ENCODE data around the gene IL11.
"Not testable (repeated sequence)": the region's sequence is repeated elsewhere in the genome, so short reads cannot be mapped to it uniquely, and the experiment has no call there.

The IL11 gene

GRCh38 chr19:55370305-55370988 is at the start of gene IL11:
IL11 (minus strand) TSS chr19:55370463; CDS start chr19:55370310, 153 bp downstream.
- DNase-seq (ENCODE audit: low read depth) = no peak

GRCh38 chr19:55419624-55420236 is 49.5 kb upstream of the IL11 start:
- no peak for DNase-seq (ENCODE audit: low read depth)

GRCh38 chr19:55419103-55419502 is 48.8 kb upstream of the IL11 start:
- no peak for DNase-seq (ENCODE audit: low read depth)

GRCh38 chr19:55418185-55418584 is 47.9 kb upstream of the IL11 start:
- peak; percentile 25 for DNase-seq (ENCODE audit: low read depth)

GRCh38 chr19:55410168-55410567 is 39.9 kb upstream of the IL11 start:
- DNase-seq (ENCODE audit: low read depth) = no peak

GRCh38 chr19:55409179-55409578 is 38.9 kb upstream of the IL11 start:
- not testable (repeated sequence) for DNase-seq (ENCODE audit: low read depth)

- no peak for DNase-seq (ENCODE audit: low read depth)
These were observed 38.2 kb upstream of the IL11 start for GRCh38 chr19:55408533-55408872.

- peak; percentile 88 for DNase-seq (ENCODE audit: low read depth)
These were observed 37.7 kb upstream of the IL11 start for GRCh38 chr19:55407800-55408532.

GRCh38 chr19:55407550-55407799 is 37.2 kb upstream of the IL11 start, which contains the start of gene UBE2S:
UBE2S (minus strand) TSS chr19:55407788; CDS start chr19:55407589, 199 bp downstream.
- DNase-seq (ENCODE audit: low read depth) = not testable (repeated sequence)

- no peak for DNase-seq (ENCODE audit: low read depth)
These were observed 36.7 kb upstream of the IL11 start for GRCh38 chr19:55406826-55407549.

- no peak for DNase-seq (ENCODE audit: low read depth)
These were observed 36.0 kb upstream of the IL11 start for GRCh38 chr19:55406091-55406825.

GRCh38 chr19:55405638-55406037 is 35.4 kb upstream of the IL11 start:
- DNase-seq (ENCODE audit: low read depth) = no peak

GRCh38 chr19:55402509-55402908 is 32.2 kb upstream of the IL11 start:
- DNase-seq (ENCODE audit: low read depth) = no peak

- not testable (repeated sequence) for DNase-seq (ENCODE audit: low read depth)
These were observed 31.1 kb upstream of the IL11 start for GRCh38 chr19:55401390-55401789.

GRCh38 chr19:55400281-55401087 is 30.2 kb upstream of the IL11 start:
- no peak for DNase-seq (ENCODE audit: low read depth)

GRCh38 chr19:55398200-55398925 is 28.1 kb upstream of the IL11 start:
- DNase-seq (ENCODE audit: low read depth) = no peak

GRCh38 chr19:55392820-55393761 is 22.8 kb upstream of the IL11 start:
- no peak for DNase-seq (ENCODE audit: low read depth)

- DNase-seq (ENCODE audit: low read depth) = no peak
These were observed 21.7 kb upstream of the IL11 start for GRCh38 chr19:55391702-55392615.

Data from stimulated activated CD8-positive, alpha-beta memory T cell treated with anti-CD3 and anti-CD28 coated beads, Interleukin-15, amount 100 ng/mL, for 1 hour (primary cell).